GM10266 (cell line): ENCODE results near the gene MTFMT.

Experiments used
- DNase-seq: peaks from one replicate; pipeline ENCODE4 v3.0.0; 2012; ENCODE audit errors: extremely low spot score
- CTCF ChIP-seq: IDR thresholded peaks from 2 replicates; pipeline ENCODE4 v1.5.1; 2012; ENCODE audit warnings: mild to moderate bottlenecking, low read depth; ENCODE audit not compliant: control insufficient read depth, insufficient read depth; ENCODE audit errors: missing control alignments

The MTFMT gene

GRCh38 chr15:65042776-65043327 lies 13.4 kb upstream of the MTFMT start:
- no peak for DNase-seq
- TF ChIP-seq CTCF: no peak

GRCh38 chr15:65041787-65042186 lies 12.3 kb upstream of the MTFMT start:
- DNase-seq: no peak
- TF ChIP-seq CTCF: no peak

- no peak for TF ChIP-seq CTCF
- no peak for DNase-seq
Observed at GRCh38 chr15:65040461-65040860, 11.0 kb upstream of the MTFMT start.

GRCh38 chr15:65038836-65039235 lies 9.4 kb upstream of the MTFMT start:
- DNase-seq: no peak
- no peak for TF ChIP-seq CTCF

GRCh38 chr15:65038428-65038827 lies 9.0 kb upstream of the MTFMT start:
- no peak for TF ChIP-seq CTCF
- no peak for DNase-seq

- no peak for DNase-seq
- TF ChIP-seq CTCF: no peak
Observed at GRCh38 chr15:65037309-65037708, 7.9 kb upstream of the MTFMT start.

- no peak for TF ChIP-seq CTCF
- DNase-seq: no peak
Observed at GRCh38 chr15:65034719-65035118, 5.3 kb upstream of the MTFMT start.
